IPS-18c (cell line): ENCODE data around the gene SYNJ2.

Experiments used
- H3K4me3 ChIP-seq: 2 replicates; pipeline ENCODE4 v1.7.0; 2013; ENCODE audit warnings: low read depth, mild to moderate bottlenecking, low read length, moderate library complexity; ENCODE audit not compliant: insufficient read depth
- H3K9me3 ChIP-seq: one replicate; pipeline ENCODE4 v1.6.1; 2013; ENCODE audit warnings: mild to moderate bottlenecking, low read length, moderate library complexity; ENCODE audit not compliant: control insufficient read depth, insufficient read depth

SYNJ2 gene

DNA sequence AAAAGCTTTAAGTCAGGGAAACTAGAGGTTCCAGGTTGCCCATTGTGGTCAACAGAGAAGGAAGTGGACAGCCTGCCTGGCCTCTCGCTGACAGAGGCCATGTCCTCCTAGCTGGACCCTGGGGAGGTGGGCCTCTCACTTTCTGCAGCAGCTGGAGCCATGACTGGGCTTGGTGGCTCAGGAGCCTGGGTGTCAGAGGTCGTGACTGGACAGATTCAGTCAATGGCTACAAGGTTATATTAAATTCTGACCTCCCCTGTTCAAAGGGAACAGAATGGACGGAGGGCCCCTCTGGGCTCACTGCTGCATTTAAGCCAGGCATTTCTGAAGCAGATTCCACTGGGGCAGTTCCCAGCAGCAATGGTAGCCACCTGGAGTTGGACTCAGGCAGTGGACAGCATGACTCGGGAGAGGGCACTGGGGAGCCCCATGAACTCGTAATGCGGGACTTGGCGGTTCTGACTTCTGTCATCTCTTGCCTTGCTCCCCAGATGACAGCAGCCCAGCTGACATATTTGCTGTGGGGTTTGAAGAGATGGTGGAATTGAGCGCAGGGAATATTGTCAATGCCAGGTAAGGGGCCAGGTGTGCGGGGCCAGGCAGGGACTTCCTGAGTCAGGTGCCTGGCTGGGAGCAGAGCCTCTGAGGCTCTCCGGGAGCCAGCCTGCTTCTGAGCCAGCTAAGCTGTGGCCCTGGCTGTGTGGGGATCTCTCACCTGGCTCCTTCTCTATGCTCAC is 86.7 kb downstream of the SYNJ2 start:
- Histone ChIP-seq H3K9me3 (peaks cover 2% of the 10 kb centered on the region), H3K4me3 (no peak overlapping the region)

DNA sequence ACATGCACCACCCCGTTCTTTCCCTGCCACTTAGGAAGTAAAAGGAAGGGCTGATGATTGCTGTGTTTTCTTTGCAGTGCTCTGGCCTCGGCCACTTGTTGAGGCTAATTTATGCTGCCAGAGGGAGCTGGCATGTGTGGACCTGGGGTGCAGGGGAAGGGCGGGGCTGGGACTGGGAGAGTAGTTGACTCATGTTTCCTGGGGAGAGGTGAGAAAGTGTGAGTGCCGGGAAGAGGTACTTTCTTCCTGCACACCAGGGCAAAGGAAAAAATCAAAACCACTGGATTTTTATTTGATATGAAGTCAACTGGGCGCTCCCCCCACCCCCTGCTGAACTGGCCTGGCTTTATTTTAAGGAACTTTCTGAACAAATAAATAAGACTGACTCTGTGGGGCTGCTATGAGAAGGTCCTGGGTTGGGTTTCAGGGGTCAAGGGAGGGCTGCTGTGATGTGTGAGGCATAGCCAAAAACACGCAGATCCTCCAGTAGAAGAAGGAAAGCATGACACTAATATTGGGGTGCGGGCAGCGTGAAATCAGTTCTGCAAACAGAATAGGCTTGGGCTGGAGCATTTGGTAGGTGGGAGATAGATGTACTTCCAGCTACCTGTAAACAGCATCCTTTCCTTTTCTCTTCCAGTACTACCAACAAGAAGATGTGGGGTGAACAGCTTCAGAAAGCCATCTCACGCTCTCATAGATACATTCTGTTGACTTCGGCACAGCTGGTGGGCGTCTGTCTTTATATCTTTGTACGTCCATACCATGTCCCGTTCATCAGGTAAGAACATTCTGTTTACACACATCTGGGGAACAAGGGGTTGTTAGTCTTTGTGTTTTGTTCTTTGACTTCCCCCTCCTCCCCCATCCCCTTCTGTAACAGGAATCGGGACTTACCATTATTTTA is 87.5 kb downstream of the SYNJ2 start:
- Histone ChIP-seq H3K4me3 (no peak overlapping the region), H3K9me3 (peaks cover 2% of the 10 kb centered on the region)

DNA sequence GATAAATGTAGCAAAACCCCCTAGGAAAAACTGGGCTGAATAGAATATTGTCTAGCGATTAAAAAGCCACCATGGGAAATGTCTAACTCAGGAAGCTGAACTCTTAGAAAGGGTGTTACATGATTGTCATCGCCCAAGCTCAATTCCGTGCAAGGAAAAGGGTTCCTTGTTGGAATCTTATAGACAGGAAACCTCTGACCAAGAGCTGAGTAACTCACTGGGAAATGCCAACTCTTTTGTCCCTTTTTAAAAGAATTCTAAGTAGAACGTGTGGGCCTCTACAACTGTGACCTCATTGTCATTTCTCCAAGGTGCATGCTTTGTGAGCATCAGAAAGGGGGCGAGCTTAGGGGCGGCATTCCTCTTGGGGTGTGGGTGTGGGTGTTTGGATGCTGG is 88.1 kb downstream of the SYNJ2 start:
- Histone ChIP-seq H3K4me3 (no peak overlapping the region), H3K9me3 (peaks cover 2% of the 10 kb centered on the region)

DNA sequence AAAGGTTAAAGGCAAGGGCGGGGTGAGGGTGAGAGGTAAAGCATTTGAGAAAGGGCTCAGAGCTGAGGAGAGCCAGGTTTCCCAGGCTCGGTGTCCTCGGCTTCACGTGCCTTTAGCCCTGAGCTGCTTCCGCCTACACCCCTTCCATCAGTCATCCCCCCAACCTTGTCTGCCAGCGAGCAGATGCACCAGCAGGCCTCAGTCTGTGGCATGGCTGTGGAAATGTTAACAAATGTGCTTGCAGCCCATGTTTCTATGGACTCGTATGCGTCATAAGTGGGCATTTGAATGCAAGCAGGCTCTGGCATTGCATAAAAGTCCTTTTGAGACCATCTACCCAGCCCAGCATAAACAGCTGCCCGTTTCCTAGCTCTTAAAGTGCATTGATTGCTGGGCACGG is 88.8 kb downstream of the SYNJ2 start:
- Histone ChIP-seq H3K9me3 (peaks cover 2% of the 10 kb centered on the region), H3K4me3 (no peak overlapping the region)

DNA sequence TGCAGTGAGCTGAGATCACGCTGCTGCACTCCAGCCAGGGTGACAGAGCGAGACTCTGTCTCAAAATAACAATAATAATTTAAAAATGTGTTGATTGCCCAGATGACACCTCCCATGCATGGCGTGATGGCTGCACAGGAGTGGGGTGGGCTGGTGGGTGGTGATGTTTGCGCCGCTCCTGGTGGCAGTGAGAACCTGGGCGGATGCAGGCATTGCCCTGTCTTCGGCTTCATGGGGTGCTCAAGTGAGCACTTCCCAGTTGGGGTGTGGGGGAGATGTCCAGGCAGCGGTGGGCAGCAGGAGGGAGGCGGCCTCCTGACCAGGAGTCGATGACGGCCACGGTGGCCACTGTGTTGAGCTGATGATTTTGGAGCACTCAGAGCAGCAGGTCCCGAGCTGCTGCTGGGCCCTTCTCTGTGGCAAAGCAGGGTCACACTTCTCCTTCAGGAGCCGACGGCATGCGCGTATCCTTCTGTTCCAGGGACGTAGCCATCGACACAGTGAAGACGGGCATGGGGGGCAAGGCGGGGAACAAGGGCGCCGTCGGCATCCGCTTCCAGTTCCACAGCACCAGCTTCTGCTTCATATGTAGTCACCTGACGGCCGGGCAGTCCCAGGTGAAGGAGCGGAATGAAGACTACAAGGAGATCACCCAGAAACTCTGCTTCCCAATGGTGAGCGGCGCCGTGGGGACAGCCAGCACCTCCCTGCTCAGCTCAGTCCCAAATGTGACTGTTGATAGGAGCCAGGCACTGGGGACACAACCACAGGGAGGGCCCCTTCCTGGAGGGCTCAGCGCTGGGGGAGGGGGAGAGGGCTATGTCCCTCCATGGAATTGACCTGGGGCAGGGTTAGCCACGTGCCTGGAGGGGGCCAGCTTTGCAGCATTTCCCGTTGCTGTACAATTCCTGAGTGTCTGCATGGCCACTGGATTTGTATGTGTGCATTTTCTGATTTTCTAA is 89.7 kb downstream of the SYNJ2 start:
- Histone ChIP-seq H3K4me3 (no peak overlapping the region), H3K9me3 (peaks cover 2% of the 10 kb centered on the region)

DNA sequence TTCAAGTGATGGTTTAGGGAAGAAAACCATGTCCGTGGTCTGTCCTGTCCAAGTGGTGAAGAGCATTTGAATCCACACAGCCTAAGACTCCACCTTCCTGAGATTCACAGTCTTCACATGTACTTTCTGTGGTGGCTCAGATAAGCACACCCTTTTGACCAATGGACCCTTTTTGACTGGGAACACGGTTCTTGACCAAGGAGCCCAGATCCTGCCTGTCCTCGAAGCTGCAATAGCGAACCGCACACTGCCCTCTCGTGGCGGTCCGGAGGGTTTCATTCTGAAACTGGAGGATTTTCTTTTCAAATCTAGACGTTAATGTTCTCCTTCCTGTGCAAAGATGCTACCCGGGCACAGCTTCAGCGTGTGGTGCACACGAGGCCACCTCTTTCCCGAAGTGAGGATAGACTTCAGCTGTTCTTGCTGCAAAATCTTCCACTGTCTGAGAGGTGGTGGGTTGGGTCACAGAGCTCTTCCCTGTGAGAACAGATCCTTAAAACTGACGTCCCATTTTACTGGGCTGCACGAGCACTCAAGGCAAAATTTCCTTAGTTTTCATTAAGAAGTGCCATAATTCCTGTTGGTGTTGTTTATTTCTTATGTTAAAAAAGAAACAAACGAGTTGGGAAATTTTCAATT is 90.5 kb downstream of the SYNJ2 start:
- Histone ChIP-seq H3K4me3 (no peak overlapping the region), H3K9me3 (peaks cover 2% of the 10 kb centered on the region)

DNA sequence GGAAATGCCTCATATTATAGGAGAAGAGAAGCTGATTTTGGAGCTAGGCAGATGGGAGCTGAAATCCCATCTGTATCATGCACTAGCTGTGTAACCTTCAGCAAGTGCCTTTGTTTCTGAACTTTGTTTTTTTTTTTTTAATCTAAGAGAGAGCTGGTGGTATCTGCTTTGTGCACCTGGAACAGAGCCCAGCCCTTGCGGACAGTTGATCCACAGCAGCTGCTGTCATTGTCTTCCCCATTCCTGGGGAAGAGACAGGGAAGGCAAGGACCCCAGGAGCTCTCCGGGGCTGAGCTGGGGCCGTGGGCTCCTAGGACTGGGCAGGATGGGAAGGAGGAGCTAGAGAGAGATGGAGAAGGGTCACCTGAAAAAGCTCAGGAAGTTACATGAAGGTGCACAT is 92.1 kb downstream of the SYNJ2 start:
- Histone ChIP-seq H3K4me3 (no peak overlapping the region), H3K9me3 (no peaks in the 10 kb centered on the region)

DNA sequence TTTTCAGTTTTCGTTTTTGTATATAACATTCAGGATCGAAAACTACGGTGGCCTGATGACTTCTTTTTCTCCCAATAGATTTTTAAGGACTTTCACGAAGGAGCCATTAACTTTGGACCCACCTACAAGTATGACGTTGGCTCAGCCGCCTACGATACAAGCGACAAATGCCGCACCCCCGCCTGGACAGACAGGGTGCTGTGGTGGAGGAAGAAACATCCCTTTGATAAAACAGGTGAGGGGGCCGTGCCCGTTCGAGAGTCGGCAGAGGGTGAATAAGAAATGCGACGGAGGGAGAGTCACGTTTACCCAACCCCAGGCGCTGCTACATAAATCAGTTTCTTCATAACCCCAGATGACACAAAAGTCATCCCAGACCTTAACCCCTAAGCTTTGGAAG is 94.9 kb downstream of the SYNJ2 start:
- H3K4me3 ChIP-seq: no peak overlapping the region
- no peaks in the 10 kb centered on the region for H3K9me3 ChIP-seq

DNA sequence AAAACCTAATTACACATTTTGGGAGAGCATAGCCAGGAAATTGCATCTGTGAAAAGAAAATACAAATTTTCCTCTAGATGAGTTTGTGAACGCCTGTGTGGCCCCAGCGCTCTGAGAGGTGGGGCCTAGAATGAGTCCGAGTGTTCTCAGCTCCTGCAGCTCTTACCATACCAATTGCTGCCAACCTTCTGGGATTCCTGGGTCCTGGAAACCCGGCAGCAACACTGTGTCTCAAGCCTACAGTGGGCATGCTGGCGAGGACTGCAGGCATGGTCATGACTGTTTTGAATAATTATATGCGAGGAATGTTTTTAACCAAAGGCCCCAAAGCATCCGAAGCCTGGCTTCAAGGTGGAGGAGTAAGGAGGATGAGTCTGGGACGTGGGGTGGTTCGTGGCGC is 96.0 kb downstream of the SYNJ2 start:
- H3K9me3 ChIP-seq: no peaks in the 10 kb centered on the region
- H3K4me3 ChIP-seq: no peak overlapping the region

DNA sequence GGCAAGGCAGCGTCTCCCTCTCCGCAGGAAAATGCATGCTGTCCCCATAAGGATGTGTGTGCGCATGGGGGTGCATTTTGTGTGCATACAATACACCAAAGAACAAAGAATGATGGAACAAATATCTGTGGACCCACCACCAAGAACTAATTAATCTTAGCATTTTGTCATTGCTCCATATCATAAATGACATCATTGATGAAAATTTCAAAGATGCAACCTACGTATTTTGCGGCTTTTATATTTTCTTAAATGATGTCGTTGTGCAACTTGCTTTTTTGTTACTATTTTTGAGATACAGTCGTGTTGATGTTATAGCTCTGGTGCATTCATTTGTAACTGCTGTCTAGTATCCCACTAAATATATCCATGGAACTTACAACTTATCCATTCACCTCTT is 96.7 kb downstream of the SYNJ2 start:
- no peak overlapping the region for H3K4me3 ChIP-seq
- no peaks in the 10 kb centered on the region for H3K9me3 ChIP-seq

DNA sequence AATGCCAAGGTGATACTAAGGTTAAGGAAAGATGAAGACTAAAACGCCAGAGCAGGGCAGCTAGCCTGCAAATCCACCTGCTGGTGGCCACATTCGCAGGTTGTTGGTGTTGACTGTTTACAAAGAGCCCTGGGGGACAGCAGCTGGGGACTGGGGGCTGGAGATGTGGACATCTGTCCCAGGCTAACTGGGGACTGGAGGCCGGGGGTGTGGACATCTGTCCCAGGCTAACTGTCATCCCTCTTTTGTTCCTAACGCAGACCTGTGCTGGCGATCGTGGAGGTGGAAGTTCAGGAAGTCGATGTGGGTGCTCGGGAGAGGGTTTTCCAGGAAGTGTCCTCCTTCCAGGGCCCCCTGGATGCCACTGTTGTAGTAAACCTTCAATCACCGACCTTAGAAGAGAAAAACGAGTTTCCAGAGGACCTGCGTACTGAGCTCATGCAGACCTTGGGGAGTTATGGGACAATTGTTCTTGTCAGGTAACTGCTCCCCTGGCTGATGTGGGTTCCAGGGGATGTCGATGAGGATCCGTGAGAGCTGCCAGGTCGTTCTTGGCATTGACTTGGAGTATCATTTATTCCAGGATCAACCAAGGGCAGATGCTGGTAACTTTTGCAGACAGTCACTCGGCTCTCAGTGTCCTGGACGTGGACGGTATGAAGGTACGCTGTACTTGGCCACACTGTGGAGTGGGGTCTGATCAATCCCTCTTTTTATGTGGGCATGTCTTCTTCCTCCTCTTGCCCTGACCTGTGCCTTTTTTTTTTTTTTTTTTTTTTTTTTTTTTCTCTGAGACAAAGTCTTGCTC is 99.4 kb downstream of the SYNJ2 start:
- Histone ChIP-seq H3K4me3 (no peak overlapping the region), H3K9me3 (no peaks in the 10 kb centered on the region)

DNA sequence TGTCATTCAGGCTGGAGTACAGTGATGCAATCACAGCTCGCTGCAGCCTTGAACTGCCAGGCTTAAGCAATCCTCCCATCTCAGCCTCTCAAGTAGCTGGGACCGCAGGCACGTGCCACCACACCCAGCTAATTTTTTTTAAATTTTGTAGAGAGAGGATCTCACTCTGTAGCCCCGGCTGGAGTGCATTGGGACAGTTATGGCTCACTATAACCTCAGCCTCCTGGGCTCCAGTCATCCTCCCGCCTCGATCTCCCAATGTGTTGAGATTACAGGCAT is 99.9 kb downstream of the SYNJ2 start:
- H3K9me3 ChIP-seq: no peaks in the 10 kb centered on the region
- H3K4me3 ChIP-seq: no peak overlapping the region

DNA sequence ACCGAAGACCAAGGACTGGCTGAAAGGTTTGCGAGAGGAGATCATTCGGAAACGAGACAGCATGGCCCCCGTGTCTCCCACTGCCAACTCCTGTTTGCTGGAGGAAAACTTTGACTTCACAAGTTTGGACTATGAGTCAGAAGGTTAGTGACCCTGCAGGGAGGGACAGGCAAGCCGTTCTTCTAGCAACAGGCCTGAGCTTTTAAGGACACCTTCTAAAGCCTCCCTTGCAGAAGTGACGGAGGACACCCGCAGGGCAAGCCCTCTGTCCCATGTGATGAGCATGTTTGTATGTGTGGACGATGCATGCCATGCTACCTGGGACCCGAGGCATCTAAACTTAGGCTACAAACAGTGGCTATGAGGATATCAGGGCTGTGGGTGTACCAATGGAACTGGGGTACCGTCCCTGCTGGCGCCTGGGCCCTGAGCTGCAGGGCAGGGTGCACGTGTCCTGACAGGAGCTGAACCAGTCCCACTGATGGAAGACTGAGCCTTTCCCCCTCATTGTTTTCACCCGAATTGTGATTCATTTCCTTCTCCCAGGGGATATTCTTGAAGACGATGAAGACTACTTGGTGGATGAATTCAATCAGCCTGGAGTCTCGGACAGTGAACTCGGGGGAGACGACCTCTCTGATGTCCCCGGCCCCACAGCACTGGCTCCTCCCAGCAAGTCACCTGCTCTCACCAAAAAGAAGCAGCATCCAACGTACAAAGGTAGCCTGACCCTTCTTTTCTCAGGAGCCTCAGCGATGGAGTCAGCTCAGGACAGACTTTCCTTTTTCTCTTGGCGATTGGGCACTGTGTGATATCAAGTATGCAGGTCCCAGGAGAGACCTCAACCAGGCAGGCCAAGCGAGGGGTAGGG is 102.0 kb downstream of the SYNJ2 start:
- no peaks in the 10 kb centered on the region for H3K9me3 ChIP-seq
- no peak overlapping the region for H3K4me3 ChIP-seq

DNA sequence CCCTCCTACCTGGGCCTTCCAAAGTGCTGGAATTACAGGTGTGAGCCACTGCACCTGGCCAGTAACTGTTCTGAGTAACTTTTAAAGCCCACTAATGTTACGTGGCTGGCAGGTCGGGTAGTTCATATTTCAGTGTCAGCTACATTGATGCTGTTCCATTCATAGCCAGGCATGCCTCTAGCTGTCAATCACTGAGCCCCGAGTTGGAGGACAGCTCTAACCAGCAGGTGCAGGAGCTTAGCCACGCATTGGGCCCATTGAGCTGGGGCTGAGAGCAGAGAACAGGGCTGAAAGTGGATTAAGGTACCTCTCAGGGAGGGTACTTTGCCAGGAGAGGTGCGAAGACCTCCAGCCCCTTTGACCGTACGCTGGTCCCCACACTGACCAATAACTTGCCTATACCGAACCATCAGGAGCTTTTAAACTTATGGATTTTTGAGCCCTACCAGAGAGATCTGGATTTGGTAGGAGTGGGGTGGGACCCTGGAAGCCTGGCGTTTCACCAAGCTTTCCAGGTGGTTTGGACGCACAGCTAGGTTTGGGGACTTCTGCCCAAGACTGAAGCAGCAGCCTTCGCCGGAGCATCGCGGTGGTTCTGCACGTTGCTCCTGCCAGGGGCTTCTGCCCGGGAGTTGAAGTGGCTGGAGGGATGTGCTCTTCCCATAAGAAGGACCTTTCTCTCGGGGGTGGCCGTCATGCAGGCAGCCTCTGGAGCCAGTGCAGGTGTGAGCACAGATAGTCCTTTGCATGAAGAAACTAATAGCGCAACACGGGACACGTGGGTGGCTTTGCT is 103.8 kb downstream of the SYNJ2 start:
- Histone ChIP-seq H3K9me3 (no peaks in the 10 kb centered on the region), H3K4me3 (no peak overlapping the region; the same call in 1 of the 2 replicates)

DNA sequence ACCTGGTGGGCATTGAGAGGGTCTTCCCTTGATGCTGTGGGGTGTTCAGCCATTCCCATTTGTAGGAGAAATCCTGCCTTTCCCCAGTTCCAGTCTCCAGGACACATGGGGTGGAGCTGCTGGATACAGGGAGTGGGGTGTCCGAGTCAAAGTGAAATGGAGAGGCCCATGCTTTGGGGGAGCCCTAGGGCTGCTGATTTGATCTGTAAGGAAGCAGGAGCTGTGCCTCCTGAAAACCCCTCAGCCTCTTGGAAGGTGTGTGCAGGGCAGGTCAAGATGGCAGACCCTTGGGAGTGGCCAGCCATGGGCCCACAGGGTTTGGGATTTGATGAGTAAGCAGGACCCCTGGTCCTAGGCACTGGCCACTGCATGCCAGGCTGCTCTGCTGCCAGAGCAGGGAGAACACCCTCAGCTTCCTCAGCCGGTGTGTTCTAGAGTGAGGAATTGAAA is 104.4 kb downstream of the SYNJ2 start:
- H3K4me3 ChIP-seq: no peak overlapping the region
- H3K9me3 ChIP-seq: no peaks in the 10 kb centered on the region
